Heart right ventricle (tissue), 16 donors: ENCODE data around the gene TUBE1. TPM values are rescaled to one million over a fixed set of nuclear protein-coding genes. Genes with fewer than 3 reads are reported as not detected.

ENCODE experiments used
- ATAC-seq, 8 donors: fragments of 200-7000 bp; cut with Tn5 transposase; one replicate each; pipeline ENCODE4 v1.9.1; 2020; ENCODE audit warnings: mild to moderate bottlenecking in 8 of 8, moderate library complexity in 8 of 8, moderate number of reproducible peaks in 1 of 8
- DNase-seq, 2 donors: peaks; one replicate each; pipeline ENCODE4 v3.0.0-alpha.2; 2020
- H3K27ac ChIP-seq, 10 donors: fragments of 200-600 bp; sonication (generic) in 2 of 10; one replicate each; pipeline versions ENCODE4 v1.5.0 to v1.8.0; 2020 to 2022; ENCODE audit warnings: mild to moderate bottlenecking in 3 of 10
- H3K27me3 ChIP-seq, 7 donors: fragments of 200-600 bp; one replicate each; pipeline ENCODE4 v1.8.0; 2021 to 2022; ENCODE audit warnings: mild to moderate bottlenecking in 2 of 7
- H3K36me3 ChIP-seq, 9 donors: fragments of 200-600 bp; sonication (generic) in 1 of 9; one replicate each; pipeline versions ENCODE4 v1.5.0 to v1.8.0; 2020 to 2022; ENCODE audit warnings: mild to moderate bottlenecking in 2 of 9
- H3K4me1 ChIP-seq, 9 donors: fragments of 200-600 bp; sonication (generic) in 1 of 9; one replicate each; pipeline versions ENCODE4 v1.5.0 to v1.8.0; 2020 to 2022; ENCODE audit warnings: mild to moderate bottlenecking in 4 of 9
- H3K4me3 ChIP-seq, 10 donors: fragments of 200-600 bp; sonication (generic) in 2 of 10; one replicate each; pipeline versions ENCODE4 v1.5.0 to v1.8.0; 2020 to 2022; ENCODE audit warnings: mild to moderate bottlenecking in 7 of 10, moderate library complexity in 2 of 10
- H3K9me3 ChIP-seq, 11 donors: fragments of 200-600 bp in 10 of 11; sonication (generic) in 2 of 11; one replicate each; pipeline versions ENCODE4 v1.5.0 to v1.8.0; 2013 to 2022; ENCODE audit warnings: mild to moderate bottlenecking in 2 of 11, control low read depth in 1 of 11, moderate library complexity in 1 of 11
- WGBS, 2 donors: extraction: QIAGEN DNeasy Blood & Tissue Kit; methylation state at CpG; one replicate each; pipeline ENCODE4 v1.1.7; 2013; ENCODE audit warnings: inconsistent platforms in 1 of 2; 5-methylcytosine and 5-hydroxymethylcytosine counted together
- intact Hi-C, 10 donors: fragments of 100-400 bp; cut with DNase I; formaldehyde crosslinking; loops; one replicate each; pipeline versions ENCODE4 v1.11.1 to v1.14.2; 2022
- polyA plus RNA-seq, 2 donors: library from polyadenylated mRNA; stranded (reverse); fragments of 200-250 nt; gene quantifications; one replicate each; pipeline ENCODE4 v1.2.3, GENCODE V29; 2013
- total RNA-seq, 10 donors: library from RNA; stranded (reverse); fragmentation: NEBNext Ultra II Directional in 3 of 10; extraction: Animal tissue kit (Norgen Biotek cat#: 25700) in 3 of 10; gene quantifications; one replicate each; pipeline versions ENCODE4 v1.2.1 to v1.2.4, GENCODE V29; 2021 to 2023
- TF ChIP-seq, protein P1 (sequence below), 9 donors: fragments of 200-600 bp; sonication (generic) in 2 of 9; IDR thresholded peaks; one replicate each; pipeline versions ENCODE4 v1.5.0 to v1.8.0; 2021 to 2022; ENCODE audit warnings: antibody characterized with exemption in 9 of 9, mild to moderate bottlenecking in 5 of 9, moderate library complexity in 1 of 9
- donor health status: Arrhythmogenic right ventricular cardiomyopathy.
- donor health status: ischemic (EF 13 %, LVEDD 7.1; RV severe dilation, severe dysfunction).
- donor health status: healthy with polysubstance abuse.
- donor health status: DM: no; HTN: yes; CAD: no.
- donor health status: DM: no; HTN: no; CAD: no.
- donor health status: ischemic (EF 25% LVEDD 6.9; RV normal size, moderate dysfunction).
- donor health status: ischemic (EF 25% LVEDD 5.7; RV mildly dilated, moderate dysfunction).
- donor health status: healthy.
- donor health status: DM: yes; HTN: yes; CAD: no.
- donor health status: Ischemic cardiomyopathy.
- donor health status: ischemic (EF 35%, LVEDD 5.7; RV mildly dilated, moderate dysfunction).
- donor health status: nonischemic (EF 11% LVEDD 7.7; RV severe dilation, severe dysfunction).
- donor health status: DM: yes; HTN: yes; CAD: no.
- donor health status: PGD.
- donor health status: ischemic (EF 29% LVEDD 5.4; RV normal size, mild dysfunction).
- donor health status: nonischemic (EF 23%, LVEDD 6.1; RV moderate dilation, normal function).

Gene TUBE1
- total and polyA plus RNA-seq, 12 donors = 9.0 to 43.5 (median 22.6) TPM

DNA sequence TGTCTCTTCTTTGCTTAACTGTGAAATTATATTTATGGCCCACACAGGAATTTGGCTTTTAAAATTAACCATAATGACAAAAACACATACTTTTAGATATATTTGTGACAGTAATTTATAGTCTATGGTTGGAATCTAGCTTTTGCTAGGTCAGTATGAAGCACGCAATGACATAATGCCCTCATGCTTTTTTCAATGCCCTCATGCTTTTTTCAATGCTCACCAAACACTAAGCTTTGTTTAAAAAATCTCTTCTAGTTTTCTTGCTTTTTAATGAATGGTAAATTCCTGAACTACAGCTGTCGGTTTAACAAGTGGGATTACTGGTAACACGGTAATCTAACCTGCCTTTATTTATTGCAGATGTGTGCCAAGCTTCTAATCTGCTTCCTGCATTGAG, 20.7 kb downstream of the TUBE1 start:
- H3K27me3 ChIP-seq = no peaks in the 10 kb centered on the region
- intact Hi-C loops = no loop called here
- H3K36me3 ChIP-seq = peaks cover 0 to 38% (median 24%) of the 10 kb centered on the region in 9 donors
- TF ChIP-seq, protein P1, sequence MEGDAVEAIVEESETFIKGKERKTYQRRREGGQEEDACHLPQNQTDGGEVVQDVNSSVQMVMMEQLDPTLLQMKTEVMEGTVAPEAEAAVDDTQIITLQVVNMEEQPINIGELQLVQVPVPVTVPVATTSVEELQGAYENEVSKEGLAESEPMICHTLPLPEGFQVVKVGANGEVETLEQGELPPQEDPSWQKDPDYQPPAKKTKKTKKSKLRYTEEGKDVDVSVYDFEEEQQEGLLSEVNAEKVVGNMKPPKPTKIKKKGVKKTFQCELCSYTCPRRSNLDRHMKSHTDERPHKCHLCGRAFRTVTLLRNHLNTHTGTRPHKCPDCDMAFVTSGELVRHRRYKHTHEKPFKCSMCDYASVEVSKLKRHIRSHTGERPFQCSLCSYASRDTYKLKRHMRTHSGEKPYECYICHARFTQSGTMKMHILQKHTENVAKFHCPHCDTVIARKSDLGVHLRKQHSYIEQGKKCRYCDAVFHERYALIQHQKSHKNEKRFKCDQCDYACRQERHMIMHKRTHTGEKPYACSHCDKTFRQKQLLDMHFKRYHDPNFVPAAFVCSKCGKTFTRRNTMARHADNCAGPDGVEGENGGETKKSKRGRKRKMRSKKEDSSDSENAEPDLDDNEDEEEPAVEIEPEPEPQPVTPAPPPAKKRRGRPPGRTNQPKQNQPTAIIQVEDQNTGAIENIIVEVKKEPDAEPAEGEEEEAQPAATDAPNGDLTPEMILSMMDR (IDR thresholded peaks at IDR 0.05) = no peak
- ATAC-seq (no peak), DNase-seq (no peak)
- no peak overlapping the region for H3K27ac ChIP-seq
- WGBS, 2 donors = 81 to 82% methylated on average over 3 of the region's 3 CpGs
- no peaks in the 10 kb centered on the region for H3K9me3 ChIP-seq
- H3K4me1 ChIP-seq = no peaks in the 10 kb centered on the region
- H3K4me3 ChIP-seq = no peak overlapping the region

DNA sequence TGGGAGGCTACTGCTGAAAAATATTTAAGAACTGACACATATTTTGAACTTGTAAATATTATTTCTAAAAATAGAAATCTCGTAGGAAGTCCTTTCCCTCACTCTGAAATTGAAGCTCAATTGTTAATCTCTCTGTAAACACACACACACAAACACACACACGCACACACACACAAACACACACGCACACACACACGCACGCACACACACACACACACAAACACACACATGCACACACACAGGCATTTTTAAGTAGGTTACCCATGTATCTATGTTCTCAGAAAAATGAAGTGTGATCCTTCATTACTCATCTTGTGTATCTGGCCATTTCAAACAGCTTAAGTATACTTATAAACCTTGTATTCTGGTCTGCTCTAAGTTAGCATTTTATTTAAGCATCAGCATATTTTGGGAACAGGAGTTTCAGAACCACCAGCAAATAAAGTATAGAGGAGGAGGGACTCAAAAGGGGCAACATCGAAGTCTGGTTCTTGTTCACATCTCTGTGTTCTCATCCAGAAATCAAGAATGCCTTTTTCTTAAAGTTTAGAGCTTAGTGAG, 21.8 kb downstream of the TUBE1 start:
- no peak overlapping the region for H3K27ac ChIP-seq
- no peaks in the 10 kb centered on the region for H3K4me1 ChIP-seq
- 64 to 69% methylated on average over 6 of the region's 6 CpGs for WGBS, 2 donors
- no peak for ATAC-seq
- TF ChIP-seq, protein P1 (IDR thresholded peaks at IDR 0.05) = no peak
- no peaks in the 10 kb centered on the region for H3K27me3 ChIP-seq
- intact Hi-C loops = no loop called here
- no peak for DNase-seq
- H3K9me3 ChIP-seq = no peaks in the 10 kb centered on the region
- H3K4me3 ChIP-seq = no peak overlapping the region
- H3K36me3 ChIP-seq = peaks cover 0 to 27% (median 14%) of the 10 kb centered on the region in 9 donors

DNA sequence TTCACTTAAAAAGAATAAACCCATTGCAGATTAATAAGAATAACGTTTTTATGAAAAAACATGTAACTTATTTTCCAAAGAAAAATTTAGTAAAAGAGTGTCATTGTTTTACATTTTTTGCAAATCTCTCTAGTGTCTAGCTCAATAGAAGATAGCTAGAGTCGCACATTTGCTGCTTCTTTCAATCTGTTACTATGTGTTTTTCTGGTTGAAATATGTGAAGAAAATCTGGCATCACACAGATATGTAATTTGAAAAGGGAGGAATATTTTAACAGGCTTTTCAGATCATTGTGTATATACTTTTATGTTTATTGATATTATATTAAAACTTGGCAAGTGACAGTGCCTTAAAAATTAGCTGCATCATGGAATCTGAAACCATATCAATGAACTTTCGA, 24.3 kb downstream of the TUBE1 start:
- ATAC-seq (no peak), DNase-seq (no peak)
- Histone ChIP-seq H3K36me3 (peaks cover 0 to 3% (median 0%) of the 10 kb centered on the region in 9 donors), H3K9me3 (no peaks in the 10 kb centered on the region), H3K27ac (no peak overlapping the region), H3K4me3 (no peak overlapping the region), H3K27me3 (no peaks in the 10 kb centered on the region), H3K4me1 (no peaks in the 10 kb centered on the region)
- 87 to 91% methylated on average over 3 of the region's 3 CpGs for WGBS, 2 donors
- TF ChIP-seq, protein P1 (IDR thresholded peaks at IDR 0.05) = no peak
- intact Hi-C loops = no loop called here

DNA sequence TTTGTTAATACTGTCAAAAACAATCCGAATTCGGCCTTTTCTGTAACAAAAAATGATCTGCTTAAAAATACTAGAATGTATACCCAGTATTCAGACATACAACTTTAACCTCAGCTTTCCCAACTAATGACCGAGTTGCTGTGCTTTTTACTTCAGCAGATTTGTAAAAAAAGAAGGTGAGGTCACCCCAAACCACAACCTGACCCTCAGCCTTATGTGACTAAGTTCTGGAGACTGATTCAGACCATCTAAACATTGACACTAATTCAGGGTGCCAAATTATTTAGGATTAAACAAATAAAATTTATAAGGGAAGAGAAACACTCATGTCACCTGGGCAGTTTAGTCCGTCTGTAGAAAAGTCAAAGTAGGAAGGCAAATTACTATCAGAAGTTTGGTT, 25.7 kb downstream of the TUBE1 start:
- Histone ChIP-seq H3K9me3 (no peaks in the 10 kb centered on the region), H3K36me3 (no peaks in the 10 kb centered on the region), H3K27me3 (no peaks in the 10 kb centered on the region), H3K27ac (no peak overlapping the region), H3K4me1 (no peaks in the 10 kb centered on the region), H3K4me3 (no peak overlapping the region)
- TF ChIP-seq, protein P1 (IDR thresholded peaks at IDR 0.05) = no peak
- no peak for DNase-seq
- WGBS, 2 donors = 93 to 98% methylated on average over 4 of the region's 4 CpGs
- intact Hi-C loops = no loop called here
- ATAC-seq = no peak
